Stimulated activated naive CD8-positive, alpha-beta T cell treated with anti-CD3 and anti-CD28 coated beads, Interleukin-15, Interleukin-2, amounts not matched to agents 100 U/mL and 50 U/mL, for 24 hours (primary cell): ENCODE results near the gene DCAF5.

Experiments used
- ATAC-seq: fragments of 150-1000 bp; cut with Tn5 transposase; one replicate; pipeline ENCODE4 v1.10.0; 2021
- DNase-seq: peaks from one replicate; pipeline ENCODE4 v3.0.0; 2021

DCAF5 gene

GRCh38 chr14:69141550-69141949 is 11.4 kb downstream of the DCAF5 start:
- no peak for DNase-seq
- no peak for ATAC-seq

GRCh38 chr14:69139743-69140142 is 13.2 kb downstream of the DCAF5 start:
- DNase-seq (no peak), ATAC-seq (no peak)

GRCh38 chr14:69137843-69138535 is 14.9 kb downstream of the DCAF5 start:
- DNase-seq (peak; percentile 38), ATAC-seq (peak; percentile 98)

GRCh38 chr14:69137416-69137815 is 15.5 kb downstream of the DCAF5 start:
- peak; percentile 26 for ATAC-seq
- DNase-seq = no peak

- ATAC-seq = no peak
Observed at GRCh38 chr14:69135133-69135532, 17.8 kb downstream of the DCAF5 start.

GRCh38 chr14:69133206-69134125 is 19.5 kb downstream of the DCAF5 start:
- ATAC-seq = peak; percentile 55
- peak; percentile 28 for DNase-seq

More at GRCh38 chr14:69135133-69135532, 17.8 kb downstream of the DCAF5 start:
- no peak for DNase-seq

- DNase-seq (no peak), ATAC-seq (no peak)
Observed at GRCh38 chr14:69132513-69133181, 20.3 kb downstream of the DCAF5 start.

GRCh38 chr14:69131176-69131575 is 21.7 kb downstream of the DCAF5 start:
- DNase-seq (no peak), ATAC-seq (no peak)

GRCh38 chr14:69129264-69129880 is 23.5 kb downstream of the DCAF5 start:
- peak; percentile 63 for ATAC-seq
- DNase-seq = peak; percentile 72

GRCh38 chr14:69118305-69118704 is 34.6 kb downstream of the DCAF5 start:
- ATAC-seq (no peak), DNase-seq (no peak)

- no peak for DNase-seq
- ATAC-seq = no peak
Observed at GRCh38 chr14:69117020-69117767, 35.7 kb downstream of the DCAF5 start.

GRCh38 chr14:69115407-69116185 is 37.3 kb downstream of the DCAF5 start:
- no peak for ATAC-seq
- DNase-seq = no peak

GRCh38 chr14:69114763-69115162 is 38.2 kb downstream of the DCAF5 start:
- no peak for ATAC-seq
- DNase-seq = no peak

GRCh38 chr14:69108358-69108757 is 44.6 kb downstream of the DCAF5 start:
- no peak for ATAC-seq
- no peak for DNase-seq

GRCh38 chr14:69107407-69108003 is 45.4 kb downstream of the DCAF5 start:
- ATAC-seq (no peak), DNase-seq (peak; percentile 9)

- ATAC-seq (no peak), DNase-seq (no peak)
Observed at GRCh38 chr14:69106451-69106850, 46.5 kb downstream of the DCAF5 start.

GRCh38 chr14:69105326-69105725 is 47.6 kb downstream of the DCAF5 start:
- ATAC-seq (no peak), DNase-seq (no peak)

GRCh38 chr14:69101331-69101826 is 51.5 kb downstream of the DCAF5 start:
- ATAC-seq (peak; percentile 82), DNase-seq (no peak)

GRCh38 chr14:69097974-69098373 is 54.9 kb downstream of the DCAF5 start:
- ATAC-seq = no peak
- DNase-seq = no peak
